ENCODE measurements around the gene FABP3.

FABP3 gene

GRCh38 chr1:31373056-31373896, at the start of gene FABP3:
Gene FABP3 (minus strand): TSS chr1:31373076. CDS start chr1:31373014, 62 bp downstream.
- no peak for DNase-seq

DNA sequence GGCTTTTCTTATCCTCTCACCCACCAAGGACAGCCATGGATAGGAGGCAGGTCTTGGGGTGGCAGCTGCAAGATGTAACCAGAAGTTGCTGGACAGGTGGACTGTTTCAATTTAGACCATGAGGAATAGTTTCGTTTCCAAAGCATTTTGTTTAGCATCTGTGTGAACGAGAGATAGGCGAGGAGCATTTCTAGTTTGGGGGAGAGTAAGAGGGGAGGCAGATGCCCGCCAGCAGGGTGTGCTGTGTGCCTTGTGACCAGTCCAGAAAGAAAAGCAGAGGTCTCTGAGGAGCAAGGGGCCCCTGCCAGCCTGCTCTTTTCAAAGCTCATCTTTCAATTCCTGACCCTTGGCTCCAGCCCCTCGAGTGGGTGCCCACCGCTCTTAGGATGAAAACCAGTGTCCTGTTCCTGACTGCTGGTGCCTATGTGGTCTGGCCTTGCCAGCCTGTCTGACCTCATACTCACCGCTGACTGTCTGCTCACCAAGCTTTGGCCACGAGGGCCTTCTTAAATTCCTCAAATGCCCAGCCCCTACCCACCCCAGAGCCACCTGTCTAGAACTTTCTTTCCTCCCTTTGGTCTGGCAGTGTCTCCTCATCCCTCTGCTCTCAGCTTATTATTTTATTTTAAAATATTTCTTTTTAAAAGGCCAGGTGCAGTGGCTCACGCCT, 48.6 kb upstream of the FABP3 start:
- DNase-seq = no peak

- DNase-seq = no peak
These were observed 47.8 kb upstream of the FABP3 start for GRCh38 chr1:31420716-31421115.

DNA sequence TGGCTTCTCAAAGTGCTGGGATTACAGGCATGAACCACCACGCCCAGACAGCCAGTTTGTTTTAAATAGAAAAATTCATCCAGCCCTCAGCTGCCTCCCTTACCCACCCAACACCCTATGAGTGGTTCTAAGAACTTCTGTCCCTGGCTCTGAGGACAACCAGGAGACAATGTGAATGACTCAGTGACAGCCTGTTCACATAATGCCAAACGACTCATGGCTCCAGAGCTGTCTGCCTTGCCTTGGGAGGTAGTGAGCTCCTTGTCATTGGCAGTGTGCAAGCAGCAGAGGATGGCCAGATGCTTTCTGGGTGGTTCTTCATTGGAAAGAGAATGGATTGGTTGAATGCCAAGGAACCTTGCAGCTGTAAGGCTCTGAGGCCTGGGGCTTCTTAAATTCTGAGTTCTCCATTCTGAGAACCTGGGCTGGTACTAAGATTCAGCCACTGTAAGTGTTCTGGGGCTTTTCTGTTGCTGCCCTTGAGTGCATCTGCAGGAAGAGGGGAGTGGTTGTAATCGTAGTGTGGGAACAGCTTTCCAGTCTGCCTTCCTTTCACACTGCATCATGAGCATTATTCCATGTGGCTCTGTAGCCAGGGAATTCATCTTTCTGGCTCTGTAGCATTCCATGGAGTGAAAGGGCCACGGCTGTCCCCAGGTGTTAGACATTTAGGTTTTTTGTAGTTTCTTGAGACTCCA, 45.9 kb upstream of the FABP3 start:
- no peak for DNase-seq

GRCh38 chr1:31417148-31417547, 44.3 kb upstream of the FABP3 start:
- DNase-seq = no peak

GRCh38 chr1:31416101-31416736, 43.3 kb upstream of the FABP3 start:
- no peak for DNase-seq

- DNase-seq = no peak
These were observed 42.8 kb upstream of the FABP3 start for GRCh38 chr1:31415658-31416057.

DNA sequence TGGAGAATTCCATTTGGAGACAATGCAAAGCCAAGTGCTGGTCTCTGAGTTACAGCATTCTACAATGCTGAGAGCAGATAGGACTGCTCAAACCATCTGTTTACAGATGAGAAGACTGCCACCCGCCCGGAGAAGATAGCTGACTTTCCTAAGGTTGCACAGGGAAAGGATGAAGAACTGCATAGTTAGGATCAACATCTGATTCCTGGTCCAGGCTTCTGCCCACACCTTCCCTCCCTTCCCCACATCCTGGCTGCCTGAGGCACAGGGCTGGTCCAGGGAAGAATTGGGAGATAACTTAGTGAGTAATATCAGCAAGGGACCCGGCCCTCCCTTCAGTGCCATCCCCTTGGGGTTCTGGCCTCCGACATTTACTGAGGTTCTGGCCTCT, 42.1 kb upstream of the FABP3 start:
- DNase-seq = no peak

DNA sequence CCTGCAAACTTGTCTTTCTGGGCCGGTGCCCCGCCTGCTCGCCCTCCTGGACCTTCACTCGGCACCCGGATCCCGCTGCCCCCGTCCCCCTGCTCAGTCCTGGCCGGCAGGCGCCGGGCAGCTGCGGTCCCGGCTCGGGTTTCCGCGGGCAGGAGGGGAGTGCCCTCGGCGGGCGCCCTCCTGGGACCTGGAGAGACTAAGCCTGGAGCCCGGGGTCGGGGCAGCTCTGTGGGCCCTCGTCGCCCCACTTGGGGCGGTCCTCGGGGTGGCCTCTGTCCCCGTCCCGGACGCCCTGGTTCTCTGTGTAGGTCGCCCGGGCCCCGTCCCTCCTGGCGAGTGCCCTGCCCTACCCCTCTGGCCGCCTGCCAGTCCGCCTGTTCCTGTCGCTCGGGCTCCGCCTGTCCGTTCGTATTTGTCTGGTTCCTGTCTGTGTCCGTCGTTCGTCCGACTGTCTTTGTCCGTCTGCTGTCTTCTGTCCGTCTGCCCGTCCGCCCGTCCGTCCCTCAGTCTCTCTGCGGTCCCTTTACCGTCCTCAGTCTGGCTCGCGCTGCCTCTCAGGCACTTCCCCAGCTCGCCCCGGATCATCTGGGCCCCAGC, 40.6 kb upstream of the FABP3 start:
- DNase-seq = no peak

DNA sequence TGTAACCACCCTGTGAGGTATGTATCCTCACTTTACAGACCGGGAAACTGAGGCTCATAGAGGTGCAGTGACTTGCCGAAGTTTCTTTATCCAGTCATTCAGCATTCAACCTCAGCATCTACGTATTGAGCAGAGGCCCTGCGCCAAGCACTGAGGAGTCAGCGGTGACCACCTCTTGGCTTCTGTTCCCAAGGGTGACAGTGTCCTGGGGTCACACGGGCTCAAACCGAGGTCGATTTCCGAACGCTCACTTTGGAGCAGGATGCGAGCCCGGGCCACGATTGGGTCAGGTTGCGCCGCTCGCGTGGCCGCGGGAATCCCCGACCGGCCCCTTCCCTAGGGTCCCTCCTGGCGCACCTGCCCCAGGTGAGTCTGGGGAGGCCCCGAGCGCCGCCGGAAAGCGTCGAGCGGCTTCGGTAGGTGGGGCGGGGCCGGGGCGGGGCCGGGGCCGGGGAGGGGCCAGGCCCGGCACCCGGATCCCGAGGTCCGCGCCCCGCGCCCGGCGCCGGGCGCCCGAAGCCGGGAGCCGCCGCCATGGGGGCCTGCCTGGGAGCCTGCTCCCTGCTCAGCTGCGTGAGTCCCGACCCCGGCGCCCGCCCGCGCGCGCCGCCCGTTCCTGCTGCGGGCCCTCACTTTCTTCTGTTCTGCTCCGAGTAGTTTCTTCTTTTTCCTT, 40.0 kb upstream of the FABP3 start, which contains the start of gene SERINC2:
Gene SERINC2 (plus strand): TSS at position 482 of the 673 bp plus-strand sequence. CDS start 53 bp downstream, at position 535.
- no peak for DNase-seq

DNA sequence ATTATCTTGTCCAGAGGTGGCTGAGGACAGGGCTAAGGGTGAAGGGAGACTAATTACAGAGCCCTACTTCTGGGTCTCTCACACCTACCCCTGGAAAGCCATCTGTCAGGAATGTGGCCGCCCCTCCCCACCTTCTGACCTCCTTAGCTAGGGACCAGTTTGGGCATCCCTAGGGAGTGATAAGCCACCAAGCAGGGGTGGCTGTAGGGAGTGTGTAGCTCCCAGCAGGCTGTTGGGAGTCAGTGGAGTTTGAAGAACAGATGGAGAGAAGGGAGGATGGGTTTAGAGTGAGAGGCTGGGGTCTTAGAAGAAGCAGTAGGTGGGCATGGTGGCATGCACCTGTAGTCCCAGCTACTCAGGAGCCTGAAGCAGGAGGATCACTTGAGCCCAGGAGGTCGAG, 39.3 kb upstream of the FABP3 start:
- DNase-seq = no peak

- no peak for DNase-seq
These were observed 38.0 kb upstream of the FABP3 start for GRCh38 chr1:31410871-31411270.

DNA sequence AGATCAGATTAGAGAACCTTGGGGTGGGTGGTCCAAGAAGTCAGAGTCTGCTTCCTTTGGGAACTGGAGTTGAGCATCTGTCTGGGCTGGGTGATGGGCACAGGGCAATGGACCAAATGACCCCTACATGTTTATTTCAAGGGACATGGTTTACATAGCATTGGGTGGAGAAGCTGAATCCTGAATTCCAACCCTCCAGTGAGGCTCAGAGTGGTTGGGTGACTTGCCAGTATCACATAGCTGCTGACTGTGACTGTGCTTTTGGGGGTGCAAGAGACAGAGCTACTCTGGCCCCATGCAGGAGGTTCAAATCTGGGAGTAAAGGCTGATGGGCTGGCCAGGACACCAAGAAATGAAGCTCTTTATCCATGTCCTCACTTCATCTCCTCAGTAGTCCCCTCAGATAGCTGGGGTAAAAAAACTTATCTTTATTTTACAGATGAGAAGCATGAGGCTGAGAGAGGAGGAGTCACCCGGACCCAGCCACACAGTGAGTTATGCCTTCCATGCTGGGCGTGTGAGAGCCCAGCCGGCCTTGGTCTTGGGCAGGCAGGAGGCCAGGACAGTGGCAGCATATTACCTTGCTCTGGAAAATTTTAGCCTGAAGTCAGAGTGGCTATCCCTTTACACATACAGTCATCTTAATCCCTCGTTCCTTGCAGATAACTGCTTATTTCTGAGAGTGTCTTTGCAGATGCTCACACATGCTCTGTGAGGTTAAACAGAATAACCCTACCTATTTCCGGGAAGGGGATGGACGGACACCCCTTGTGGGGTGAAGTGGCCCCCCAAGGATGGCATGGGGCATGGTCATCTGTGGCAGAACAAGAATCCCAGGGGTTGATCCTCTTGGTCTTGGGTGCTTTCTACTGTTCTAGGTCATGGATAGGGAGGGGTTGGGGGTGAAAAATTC, 37.3 kb upstream of the FABP3 start:
- DNase-seq = no peak

- no peak for DNase-seq
These were observed 36.0 kb upstream of the FABP3 start for GRCh38 chr1:31408788-31409318.

- no peak for DNase-seq
These were observed 34.3 kb upstream of the FABP3 start for GRCh38 chr1:31407029-31407626.

GRCh38 chr1:31405578-31406245, 32.8 kb upstream of the FABP3 start:
- DNase-seq = no peak

DNA sequence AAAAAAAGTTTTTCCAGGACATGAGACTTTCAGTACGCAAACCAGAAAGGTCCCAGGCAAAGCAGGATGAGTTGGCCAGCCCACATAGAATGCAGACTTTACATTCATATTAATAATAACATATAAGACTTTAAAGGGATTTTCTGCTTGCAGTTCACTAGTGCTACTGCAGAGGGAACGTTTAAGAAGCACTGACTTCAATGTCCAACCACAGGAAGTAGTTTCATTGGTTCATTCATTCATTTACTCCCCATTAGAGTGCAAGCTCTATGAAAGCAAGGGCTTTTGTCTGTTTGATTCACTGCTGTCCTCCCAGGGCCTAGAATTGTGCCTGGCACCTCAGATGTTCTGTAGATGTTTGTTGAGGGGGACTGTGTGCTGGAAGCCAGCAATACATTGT, 28.4 kb upstream of the FABP3 start:
- DNase-seq = no peak

DNA sequence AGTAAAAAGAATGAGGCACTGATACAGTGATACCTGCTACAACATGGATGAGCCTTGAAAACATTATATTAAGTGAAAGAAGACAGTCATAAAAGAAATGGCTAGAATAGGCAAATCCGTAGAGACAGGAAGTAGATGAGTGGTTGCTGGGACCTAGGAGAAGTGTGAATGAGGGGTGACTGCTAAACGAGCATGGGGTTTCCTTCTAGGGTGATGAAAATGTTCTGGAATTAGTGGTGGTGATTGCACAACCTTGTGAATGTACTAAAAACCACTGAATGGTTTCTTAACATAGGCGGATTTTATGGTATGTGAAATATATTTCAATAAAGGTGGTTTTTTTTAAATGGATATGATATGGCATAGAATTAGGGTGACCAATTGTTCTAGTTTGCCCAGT, 27.5 kb upstream of the FABP3 start:
- no peak for DNase-seq

- DNase-seq = no peak
These were observed 27.1 kb upstream of the FABP3 start for GRCh38 chr1:31399976-31400375.

DNA sequence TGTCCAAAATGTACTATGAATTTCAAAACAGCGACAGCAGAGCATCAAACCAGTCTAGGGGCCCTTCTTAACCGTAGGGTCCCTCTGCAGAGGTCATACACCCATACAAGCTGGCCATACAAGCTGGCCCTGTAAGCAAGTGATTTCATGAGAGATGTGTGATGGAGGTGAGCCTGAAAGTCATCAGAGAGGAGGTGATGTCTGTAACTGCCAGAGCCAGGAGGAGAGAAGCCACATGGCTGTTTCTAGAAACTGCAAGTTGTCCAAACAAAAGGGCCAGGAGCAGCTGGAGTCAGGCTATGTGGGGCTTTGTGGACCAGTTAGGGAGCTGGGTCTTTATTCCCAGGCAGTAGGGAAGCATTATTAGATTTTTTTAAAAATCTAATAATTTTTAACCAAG, 25.4 kb upstream of the FABP3 start:
- no peak for DNase-seq
